K562 (cell line): ENCODE data around the gene TP53TG3B. TPM values are rescaled to one million over a fixed set of nuclear protein-coding genes. Genes with fewer than 3 reads are reported as not detected.

ENCODE experiments used
- polyA plus RNA-seq, 8 experiments: library from polyadenylated mRNA; depleted of rRNA in 4 of 8; stranded (reverse) in 5 of 8; unstranded in 3 of 8; fragments of >200 nt; fragmentation: Nextera tagmentation in 2 of 8; fragmentation: Illumina TruSeq in 1 of 8; extraction: Ambion mirVana in 2 of 8; extraction: Trizol in 1 of 8; gene quantifications; 2 replicates each; pipeline versions ENCODE4 v1.2.1 to v1.2.3, GENCODE V29; 2011 to 2014; ENCODE audit warnings: inconsistent platforms in 1 of 8, missing spikeins in 1 of 8
- small RNA-seq: library from RNA; depleted of rRNA; stranded (forward); fragments of <200 nt; gene quantifications from one replicate; pipeline ENCODE3, GENCODE V24; 2014
- total RNA-seq, 7 experiments: library from RNA; depleted of rRNA in 6 of 7; stranded (reverse); fragments of >200 nt in 6 of 7; fragmentation: Illumina TruSeq in 2 of 7; extraction: Trizol in 2 of 7; gene quantifications; 2 replicates each; pipeline versions ENCODE4 v1.2.1 to v1.2.3, GENCODE V29; 2011 to 2021; ENCODE audit warnings: low replicate concordance in 1 of 7

Gene TP53TG3B
- total and polyA plus RNA-seq, 9 of the 15 experiments (the other 6 are each of a cell fraction or from before 2014, with no cell fraction given), result 0.36 to 3.9 (median 0.85) TPM

Small RNA genes lying within 50 kb of the gene (small RNA-seq; reads per million reads assigned to genes)
- gene AC141257.3, result not detected
- gene AC141257.4, result not detected

Other genes with a start within 250 kb of the TP53TG3B start
- gene TP53TG3C, start 166.6 kb upstream of the TP53TG3B start, total RNA-seq (2014; rRNA removed), result 0.54 and 1.6 TPM in 2 replicates
- gene TP53TG3C, start 166.6 kb upstream of the TP53TG3B start, total RNA-seq (2014; rRNA removed; fragmentation: Illumina TruSeq; extraction: Trizol), result 1.2 and 1.6 TPM in 2 replicates
- gene TP53TG3C, start 166.6 kb upstream of the TP53TG3B start, total RNA-seq (2015; rRNA removed; fragmentation: Illumina TruSeq; extraction: Trizol), result 0.45 and 1.6 TPM in 2 replicates
- 1.6 and 2.8 TPM in 2 replicates for gene TP53TG3C, start 166.6 kb upstream of the TP53TG3B start, total RNA-seq (2021)
- gene TP53TG3C, start 166.6 kb upstream of the TP53TG3B start, polyA plus RNA-seq (2011; rRNA removed), result 0.75 and 1.9 TPM in 2 replicates
- gene TP53TG3C, start 166.6 kb upstream of the TP53TG3B start, polyA plus RNA-seq (2014; fragmentation: Illumina TruSeq; extraction: Trizol), result 2.1 and 3.3 TPM in 2 replicates
- gene TP53TG3C, start 166.6 kb upstream of the TP53TG3B start, polyA plus RNA-seq (2014; fragmentation: Nextera tagmentation; extraction: Ambion mirVana), result 10 to 100 TPM in 1 of 2 experiments, 1 to 10 TPM in 1; 5.6 to 12.6 TPM
- gene TP53TG3C, start 166.6 kb upstream of the TP53TG3B start, polyA plus RNA-seq (2014; rRNA removed), result 1.4 and 3.2 TPM in 2 replicates
- gene TP53TG3E, start 56.5 kb upstream of the TP53TG3B start, total RNA-seq (2014; rRNA removed), result not detected in 2 replicates
- gene TP53TG3E, start 56.5 kb upstream of the TP53TG3B start, total RNA-seq (2014; rRNA removed; fragmentation: Illumina TruSeq; extraction: Trizol), result not detected in 2 replicates
- not detected in 2 replicates for gene TP53TG3E, start 56.5 kb upstream of the TP53TG3B start, total RNA-seq (2015; rRNA removed; fragmentation: Illumina TruSeq; extraction: Trizol)
- gene TP53TG3E, start 56.5 kb upstream of the TP53TG3B start, total RNA-seq (2021), result not detected in 2 replicates
- gene TP53TG3E, start 56.5 kb upstream of the TP53TG3B start, polyA plus RNA-seq (2011; rRNA removed), result not detected in 2 replicates
- not detected in 2 replicates for gene TP53TG3E, start 56.5 kb upstream of the TP53TG3B start, polyA plus RNA-seq (2014; fragmentation: Illumina TruSeq; extraction: Trizol)
- not detected for gene TP53TG3E, start 56.5 kb upstream of the TP53TG3B start, polyA plus RNA-seq (2014; fragmentation: Nextera tagmentation; extraction: Ambion mirVana)
- gene TP53TG3E, start 56.5 kb upstream of the TP53TG3B start, polyA plus RNA-seq (2014; rRNA removed), result not detected in 2 replicates
- 0.36 and 0.45 TPM in 2 replicates for gene TP53TG3F, start 98.8 kb downstream of the TP53TG3B start, total RNA-seq (2014; rRNA removed)
- gene TP53TG3F, start 98.8 kb downstream of the TP53TG3B start, total RNA-seq (2014; rRNA removed; fragmentation: Illumina TruSeq; extraction: Trizol), result 0.86 and 0.98 TPM in 2 replicates
- gene TP53TG3F, start 98.8 kb downstream of the TP53TG3B start, total RNA-seq (2015; rRNA removed; fragmentation: Illumina TruSeq; extraction: Trizol), result 0.57 and 1.2 TPM in 2 replicates
- 0.84 and 1.2 TPM in 2 replicates for gene TP53TG3F, start 98.8 kb downstream of the TP53TG3B start, total RNA-seq (2021)
- gene TP53TG3F, start 98.8 kb downstream of the TP53TG3B start, polyA plus RNA-seq (2011; rRNA removed), result 0.70 and 1.1 TPM in 2 replicates
- gene TP53TG3F, start 98.8 kb downstream of the TP53TG3B start, polyA plus RNA-seq (2014; fragmentation: Illumina TruSeq; extraction: Trizol), result 0.83 and 1.0 TPM in 2 replicates
- 1 to 10 TPM; 2.8 to 3.3 TPM for gene TP53TG3F, start 98.8 kb downstream of the TP53TG3B start, polyA plus RNA-seq (2014; fragmentation: Nextera tagmentation; extraction: Ambion mirVana)
- gene TP53TG3F, start 98.8 kb downstream of the TP53TG3B start, polyA plus RNA-seq (2014; rRNA removed), result 1.2 and 1.3 TPM in 2 replicates